Neural progenitor cell (in vitro differentiated cells): ENCODE results near the gene GSG1L. TPM values are rescaled to one million over a fixed set of nuclear protein-coding genes. Genes with fewer than 3 reads are reported as not detected.
A peak's percentile ranks its signal among the peaks of the same experiment; 100 is the strongest.

Experiments
- DNase-seq: peaks from one replicate; pipeline ENCODE4 v3.0.0-alpha.2; 2016; ENCODE audit warnings: low spot score
- H2AFZ ChIP-seq: fragments of 200-600 bp; sonication (generic); replicated peaks from 2 replicates; pipeline ENCODE4 v1.6.1; 2016; ENCODE audit warnings: antibody characterized with exemption
- H3F3A ChIP-seq: fragments of 200-600 bp; sonication (generic); 2 replicates; pipeline ENCODE4 v1.6.1; 2016; ENCODE audit warnings: antibody characterized with exemption, low read depth
- H3K27ac ChIP-seq: fragments of 200-600 bp; sonication (generic); 2 replicates; pipeline ENCODE4 v1.5.1; 2016; ENCODE audit warnings: mild to moderate bottlenecking
- H3K27me3 ChIP-seq: fragments of 200-600 bp; sonication (generic); 2 replicates; pipeline ENCODE4 v1.6.1; 2016; ENCODE audit warnings: mild to moderate bottlenecking, moderate library complexity
- H3K36me3 ChIP-seq: fragments of 200-600 bp; sonication (generic); 2 replicates; pipeline ENCODE4 v1.5.1; 2016
- H3K4me1 ChIP-seq: fragments of 200-600 bp; sonication (generic); 2 replicates; pipeline ENCODE4 v1.6.1; 2016; ENCODE audit warnings: mixed run types
- H3K4me2 ChIP-seq: fragments of 200-600 bp; sonication (generic); 2 replicates; pipeline ENCODE4 v1.6.1; 2016
- H3K4me3 ChIP-seq: fragments of 200-600 bp; sonication (generic); 2 replicates; pipeline ENCODE4 v1.5.1; 2016
- H3K79me2 ChIP-seq: fragments of 200-600 bp; sonication (generic); 2 replicates; pipeline ENCODE4 v1.6.1; 2016; ENCODE audit warnings: low read depth
- H3K9ac ChIP-seq: fragments of 200-600 bp; sonication (generic); 2 replicates; pipeline ENCODE4 v1.6.1; 2016
- H3K9me3 ChIP-seq: fragments of 200-600 bp; sonication (generic); 2 replicates; pipeline ENCODE4 v1.5.1; 2016; ENCODE audit warnings: low read depth
- H4K20me1 ChIP-seq: fragments of 200-600 bp; sonication (generic); 2 replicates; pipeline ENCODE4 v1.6.1; 2016; ENCODE audit warnings: low read depth
- H3K27ac Mint-ChIP-seq: 3 replicates; pipeline ENCODE4 v1.8.0; 2021; ENCODE audit warnings: mixed read lengths
- H3K27me3 Mint-ChIP-seq: 2 replicates; pipeline ENCODE4 v1.8.0; 2022; ENCODE audit warnings: low read depth, mild to moderate bottlenecking, inconsistent platforms, moderate library complexity, mixed read lengths; ENCODE audit not compliant: insufficient read depth
- H3K36me3 Mint-ChIP-seq: 3 replicates; pipeline ENCODE4 v1.8.0; 2021; ENCODE audit warnings: mixed read lengths
- H3K4me1 Mint-ChIP-seq: 3 replicates; pipeline ENCODE4 v1.8.0; 2021; ENCODE audit warnings: mixed read lengths
- H3K4me3 Mint-ChIP-seq: 3 replicates; pipeline ENCODE4 v1.8.0; 2021; ENCODE audit warnings: mild to moderate bottlenecking, moderate library complexity, mixed read lengths
- H3K9me3 Mint-ChIP-seq: 3 replicates; pipeline ENCODE4 v1.8.0; 2020; ENCODE audit warnings: mixed read lengths
- CTCF ChIP-seq: fragments of 200-600 bp; sonication (generic); IDR thresholded peaks from 2 replicates; pipeline ENCODE4 v1.5.1; 2017; ENCODE audit warnings: antibody characterized with exemption, mild to moderate bottlenecking
- EZH2 ChIP-seq: fragments of 200-600 bp; sonication (generic); IDR thresholded peaks from 2 replicates; pipeline ENCODE4 v1.6.1; 2017; ENCODE audit warnings: antibody characterized with exemption, mild to moderate bottlenecking, moderate library complexity
- EZH2phosphoT487 ChIP-seq: fragments of 200-600 bp; sonication (generic); IDR thresholded peaks from 2 replicates; pipeline ENCODE4 v1.6.1; 2017; ENCODE audit warnings: antibody characterized with exemption
- total RNA-seq: library from RNA; depleted of rRNA; stranded (reverse); fragments of >200 nt; gene quantifications from 2 replicates; pipeline ENCODE4 v1.2.3, GENCODE V29; 2015; ENCODE audit warnings: low replicate concordance

The GSG1L gene
- total RNA-seq, 1 donor from 2014 or later: not detected

DNA sequence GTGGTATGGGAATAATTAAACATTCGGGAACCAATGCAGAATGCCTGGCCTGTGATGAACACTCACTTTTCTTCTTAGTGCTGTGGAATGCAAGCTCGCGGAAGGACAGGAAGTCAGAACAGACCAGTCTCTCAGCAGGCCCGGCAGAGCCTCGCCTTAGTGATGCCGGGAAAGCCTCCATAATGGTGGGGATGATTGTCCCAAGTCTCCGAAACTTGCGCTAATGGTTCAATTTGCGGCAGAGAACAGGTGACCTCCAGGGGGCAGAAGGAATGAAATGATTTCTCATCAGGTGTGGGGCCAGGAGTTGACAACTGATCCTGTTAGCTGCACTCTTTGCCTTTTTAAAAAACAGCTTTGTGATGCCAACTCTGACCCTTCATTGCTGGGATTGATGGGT is 170.6 kb downstream of the GSG1L start:
- no peaks in the 10 kb centered on the region for H4K20me1 ChIP-seq
- H3K27ac Mint-ChIP-seq: no peak overlapping the region
- H3K4me3 ChIP-seq: no peak overlapping the region
- no peak overlapping the region for H3K27ac ChIP-seq
- H3K9me3 Mint-ChIP-seq: peaks cover 10% of the 10 kb centered on the region
- H3F3A ChIP-seq: no peaks in the 10 kb centered on the region
- H3K9me3 ChIP-seq: no peaks in the 10 kb centered on the region
- TF ChIP-seq EZH2 (no peak), EZH2phosphoT487 (no peak), CTCF (peak; percentile 31)
- H3K36me3 Mint-ChIP-seq: no peaks in the 10 kb centered on the region
- H3K79me2 ChIP-seq: no peaks in the 10 kb centered on the region
- peaks cover 14% of the 10 kb centered on the region for H3K4me1 Mint-ChIP-seq
- no peaks in the 10 kb centered on the region for H3K36me3 ChIP-seq
- H3K27me3 Mint-ChIP-seq: peaks cover 13% of the 10 kb centered on the region
- H3K4me2 ChIP-seq: no peak overlapping the region
- peaks cover 3% of the 10 kb centered on the region for H3K4me1 ChIP-seq
- H3K27me3 ChIP-seq: peaks cover 13% of the 10 kb centered on the region
- peak; percentile 34 for DNase-seq
- H3K4me3 Mint-ChIP-seq: no peak overlapping the region
- no peak overlapping the region for H2AFZ ChIP-seq
- no peak overlapping the region for H3K9ac ChIP-seq

GRCh38 chr16:27890866-27891265 is 172.6 kb downstream of the GSG1L start:
- no peaks in the 10 kb centered on the region for H3K36me3 ChIP-seq
- peaks cover 14% of the 10 kb centered on the region for H3K4me1 Mint-ChIP-seq
- no peak for DNase-seq
- no peaks in the 10 kb centered on the region for H3K79me2 ChIP-seq
- no peak overlapping the region for H3K4me3 Mint-ChIP-seq
- no peaks in the 10 kb centered on the region for H3K36me3 Mint-ChIP-seq
- no peak overlapping the region for H3K9ac ChIP-seq
- H3K27me3 Mint-ChIP-seq: peaks cover 20% of the 10 kb centered on the region
- H4K20me1 ChIP-seq: no peaks in the 10 kb centered on the region
- no peaks in the 10 kb centered on the region for H3K9me3 Mint-ChIP-seq
- H2AFZ ChIP-seq: no peak overlapping the region
- no peak overlapping the region for H3K27ac Mint-ChIP-seq
- peaks cover 13% of the 10 kb centered on the region for H3K27me3 ChIP-seq
- H3K4me1 ChIP-seq: peaks cover 6% of the 10 kb centered on the region
- H3K27ac ChIP-seq: no peak overlapping the region
- H3K4me3 ChIP-seq: no peak overlapping the region
- no peaks in the 10 kb centered on the region for H3K9me3 ChIP-seq
- no peaks in the 10 kb centered on the region for H3F3A ChIP-seq
- H3K4me2 ChIP-seq: no peak overlapping the region
- TF ChIP-seq EZH2phosphoT487: no peak
- TF ChIP-seq EZH2: no peak
- no peak for TF ChIP-seq CTCF

- peaks cover 7% of the 10 kb centered on the region for H3K27me3 ChIP-seq
- Mint-ChIP-seq H3K4me1 (peaks cover 14% of the 10 kb centered on the region), H3K27me3 (peaks cover 21% of the 10 kb centered on the region), H3K4me3 (no peak overlapping the region), H3K36me3 (no peaks in the 10 kb centered on the region), H3K9me3 (no peaks in the 10 kb centered on the region), H3K27ac (no peak overlapping the region)
- H3K27ac ChIP-seq: no peak overlapping the region
- peaks cover 6% of the 10 kb centered on the region for H3K4me1 ChIP-seq
- H3K79me2 ChIP-seq: no peaks in the 10 kb centered on the region
- DNase-seq: no peak
- H3K9ac ChIP-seq: no peak overlapping the region
- H3K4me2 ChIP-seq: no peak overlapping the region
- no peaks in the 10 kb centered on the region for H4K20me1 ChIP-seq
- no peak overlapping the region for H2AFZ ChIP-seq
- H3K9me3 ChIP-seq: no peaks in the 10 kb centered on the region
- no peaks in the 10 kb centered on the region for H3K36me3 ChIP-seq
- no peak overlapping the region for H3K4me3 ChIP-seq
- TF ChIP-seq CTCF: no peak
- no peak for TF ChIP-seq EZH2
- no peak for TF ChIP-seq EZH2phosphoT487
- H3F3A ChIP-seq: no peaks in the 10 kb centered on the region
Observed at GRCh38 chr16:27890006-27890405, 173.5 kb downstream of the GSG1L start.
